Left lung (tissue), 10 donors: ENCODE measurements around the gene FSD1L. TPM values are rescaled to one million over a fixed set of nuclear protein-coding genes. Genes with fewer than 3 reads are reported as not detected.
"Not testable (repeated sequence)": the region's sequence is repeated elsewhere in the genome, so short reads cannot be mapped to it uniquely, and the experiment has no call there.

Experiments
- ATAC-seq: fragments of 200-7000 bp; cut with Tn5 transposase; one replicate; pipeline ENCODE4 v1.9.1; 2020; ENCODE audit warnings: moderate library complexity
- DNase-seq, 4 donors: peaks; one replicate each; pipeline ENCODE4 v3.0.0-alpha.2; 2013 to 2020
- H3K27ac ChIP-seq, 2 donors: fragments of 200-600 bp; sonication (generic) in 1 of 2; one replicate each; pipeline versions ENCODE4 v1.5.0 to v1.8.0; 2020 to 2021
- H3K27me3 ChIP-seq, 2 donors: fragments of 200-600 bp; sonication (generic) in 1 of 2; one replicate each; pipeline versions ENCODE4 v1.5.0 to v1.8.0; 2020 to 2021
- H3K36me3 ChIP-seq, 2 donors: fragments of 200-600 bp; sonication (generic) in 1 of 2; one replicate each; pipeline versions ENCODE4 v1.5.0 to v1.8.0; 2020 to 2021
- H3K4me1 ChIP-seq, 2 donors: fragments of 200-600 bp; one replicate each; pipeline ENCODE4 v1.8.0; 2021
- H3K4me3 ChIP-seq, 2 donors: fragments of 200-600 bp; sonication (generic) in 1 of 2; one replicate each; pipeline versions ENCODE4 v1.5.0 to v1.8.0; 2020 to 2021; ENCODE audit warnings: mild to moderate bottlenecking in 1 of 2
- H3K9me3 ChIP-seq, 2 donors: fragments of 200-600 bp; sonication (generic) in 1 of 2; one replicate each; pipeline versions ENCODE4 v1.5.0 to v1.8.0; 2020 to 2021
- intact Hi-C, 2 donors: fragments of 100-400 bp; cut with DNase I; formaldehyde crosslinking; loops; one replicate each; pipeline versions ENCODE4 v1.11.2 to v1.14.2; 2022
- polyA plus RNA-seq, 6 donors: library from polyadenylated mRNA; unstranded; fragments of 120-200 nt; gene quantifications; one replicate each; pipeline ENCODE4 v1.2.1, GENCODE V29; 2013; ENCODE audit not compliant: insufficient read length in 6 of 6
- total RNA-seq, 2 donors: library from RNA; stranded (reverse); fragmentation: NEBNext Ultra II Directional; extraction: Animal tissue kit (Norgen Biotek cat#: 25700); gene quantifications; one replicate each; pipeline ENCODE4 v1.2.1, GENCODE V29; 2021
- TF ChIP-seq, protein P1 (sequence below), 2 donors: fragments of 200-600 bp; sonication (generic) in 1 of 2; IDR thresholded peaks; one replicate each; pipeline versions ENCODE4 v1.5.0 to v1.8.0; 2021; ENCODE audit warnings: antibody characterized with exemption in 2 of 2
- donor health status: DM: no; HTN: yes; CAD: no.
- donor health status: DM: no; HTN: no; CAD: no.

Gene FSD1L
- total and polyA plus RNA-seq, 8 donors = 3.7 to 9.4 (median 7.1) TPM

DNA sequence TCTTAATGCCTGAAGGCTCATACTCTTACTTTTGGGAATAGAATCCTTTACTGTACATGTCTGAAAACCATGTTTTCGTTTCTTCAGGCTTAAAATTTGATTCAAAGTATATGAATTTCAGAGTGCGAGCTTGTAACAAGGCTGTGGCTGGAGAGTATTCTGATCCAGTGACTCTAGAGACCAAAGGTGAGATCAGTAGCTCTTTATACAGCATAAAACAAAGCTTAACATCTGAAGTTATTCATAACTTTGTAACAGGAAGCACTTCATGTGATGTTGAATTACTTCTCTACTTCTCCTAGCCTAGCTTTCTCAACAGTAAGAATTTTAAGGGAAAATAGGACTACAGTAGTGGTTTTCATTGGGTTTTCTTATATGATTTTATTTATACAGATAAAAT lies 60.7 kb downstream of the FSD1L start:
- no peak overlapping the region for H3K27ac ChIP-seq
- no peak for ATAC-seq
- intact Hi-C loops = no loop called here

DNA sequence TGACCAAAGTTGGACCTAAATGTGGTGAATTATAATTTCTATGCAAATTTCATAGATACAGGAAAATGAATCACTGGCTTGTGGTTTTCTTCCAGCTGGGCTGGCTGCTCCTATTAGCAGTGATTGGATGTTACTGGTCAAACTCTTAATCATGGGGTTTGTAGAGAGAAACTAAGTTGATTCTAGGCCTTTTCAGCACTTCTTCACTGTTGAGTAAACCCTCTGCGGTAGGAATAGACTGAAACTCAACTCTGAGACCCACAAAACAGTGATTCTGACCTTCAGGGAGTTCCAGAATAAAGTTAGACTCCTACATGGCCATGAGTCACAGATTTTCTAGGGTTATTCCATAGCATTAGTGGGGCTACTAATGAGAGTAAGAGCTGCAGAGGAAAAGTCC lies 62.2 kb downstream of the FSD1L start:
- Histone ChIP-seq H3K4me3 (no peak overlapping the region), H3K36me3 (peaks cover 0 to 8% of the 10 kb centered on the region in 2 donors), H3K27me3 (no peaks in the 10 kb centered on the region), H3K4me1 (peaks cover 0 to 22% of the 10 kb centered on the region in 2 donors), H3K27ac (no peak overlapping the region), H3K9me3 (no peaks in the 10 kb centered on the region)
- ATAC-seq (peak; percentile 63), DNase-seq (no peak)
- intact Hi-C loops = no loop called here
- TF ChIP-seq, protein P1, sequence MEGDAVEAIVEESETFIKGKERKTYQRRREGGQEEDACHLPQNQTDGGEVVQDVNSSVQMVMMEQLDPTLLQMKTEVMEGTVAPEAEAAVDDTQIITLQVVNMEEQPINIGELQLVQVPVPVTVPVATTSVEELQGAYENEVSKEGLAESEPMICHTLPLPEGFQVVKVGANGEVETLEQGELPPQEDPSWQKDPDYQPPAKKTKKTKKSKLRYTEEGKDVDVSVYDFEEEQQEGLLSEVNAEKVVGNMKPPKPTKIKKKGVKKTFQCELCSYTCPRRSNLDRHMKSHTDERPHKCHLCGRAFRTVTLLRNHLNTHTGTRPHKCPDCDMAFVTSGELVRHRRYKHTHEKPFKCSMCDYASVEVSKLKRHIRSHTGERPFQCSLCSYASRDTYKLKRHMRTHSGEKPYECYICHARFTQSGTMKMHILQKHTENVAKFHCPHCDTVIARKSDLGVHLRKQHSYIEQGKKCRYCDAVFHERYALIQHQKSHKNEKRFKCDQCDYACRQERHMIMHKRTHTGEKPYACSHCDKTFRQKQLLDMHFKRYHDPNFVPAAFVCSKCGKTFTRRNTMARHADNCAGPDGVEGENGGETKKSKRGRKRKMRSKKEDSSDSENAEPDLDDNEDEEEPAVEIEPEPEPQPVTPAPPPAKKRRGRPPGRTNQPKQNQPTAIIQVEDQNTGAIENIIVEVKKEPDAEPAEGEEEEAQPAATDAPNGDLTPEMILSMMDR (IDR thresholded peaks at IDR 0.05) = no peak

More for the DNA sequence above, 60.7 kb downstream of the FSD1L start:
- DNase-seq = no peak
- Histone ChIP-seq H3K4me3 (no peak overlapping the region), H3K9me3 (no peaks in the 10 kb centered on the region), H3K27me3 (no peaks in the 10 kb centered on the region), H3K36me3 (no peaks in the 10 kb centered on the region), H3K4me1 (peaks cover 0 to 22% of the 10 kb centered on the region in 2 donors)
- TF ChIP-seq, protein P1 (IDR thresholded peaks at IDR 0.05) = no peak

DNA sequence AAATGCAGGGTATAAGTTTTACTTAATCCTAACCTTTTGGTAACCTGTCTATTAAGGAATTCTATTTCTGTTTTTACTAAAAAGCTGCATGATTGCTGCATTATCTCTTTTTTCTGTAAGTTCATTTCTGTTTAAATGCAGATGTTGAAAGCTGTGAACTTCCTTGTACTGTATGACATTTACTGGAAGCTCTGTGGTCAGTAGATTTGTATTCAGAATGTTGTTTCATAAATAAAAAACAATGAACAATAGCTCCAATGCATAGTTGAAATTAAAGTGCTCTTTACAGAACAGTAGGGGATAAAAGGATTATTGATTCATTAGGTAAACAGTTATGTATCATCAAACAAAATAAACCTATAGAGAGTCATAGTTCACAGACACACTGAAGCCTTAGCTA lies 63.6 kb downstream of the FSD1L start:
- Histone ChIP-seq H3K27ac (peak overlapping the region in 1 of 2 donors; percentile 26), H3K9me3 (no peaks in the 10 kb centered on the region), H3K4me1 (peaks cover 0 to 22% of the 10 kb centered on the region in 2 donors), H3K27me3 (no peaks in the 10 kb centered on the region), H3K36me3 (peaks cover 0 to 20% of the 10 kb centered on the region in 2 donors), H3K4me3 (no peak overlapping the region)
- TF ChIP-seq, protein P1 (IDR thresholded peaks at IDR 0.05) = no peak
- intact Hi-C loops = no loop called here
- DNase-seq (no peak), ATAC-seq (no peak)

DNA sequence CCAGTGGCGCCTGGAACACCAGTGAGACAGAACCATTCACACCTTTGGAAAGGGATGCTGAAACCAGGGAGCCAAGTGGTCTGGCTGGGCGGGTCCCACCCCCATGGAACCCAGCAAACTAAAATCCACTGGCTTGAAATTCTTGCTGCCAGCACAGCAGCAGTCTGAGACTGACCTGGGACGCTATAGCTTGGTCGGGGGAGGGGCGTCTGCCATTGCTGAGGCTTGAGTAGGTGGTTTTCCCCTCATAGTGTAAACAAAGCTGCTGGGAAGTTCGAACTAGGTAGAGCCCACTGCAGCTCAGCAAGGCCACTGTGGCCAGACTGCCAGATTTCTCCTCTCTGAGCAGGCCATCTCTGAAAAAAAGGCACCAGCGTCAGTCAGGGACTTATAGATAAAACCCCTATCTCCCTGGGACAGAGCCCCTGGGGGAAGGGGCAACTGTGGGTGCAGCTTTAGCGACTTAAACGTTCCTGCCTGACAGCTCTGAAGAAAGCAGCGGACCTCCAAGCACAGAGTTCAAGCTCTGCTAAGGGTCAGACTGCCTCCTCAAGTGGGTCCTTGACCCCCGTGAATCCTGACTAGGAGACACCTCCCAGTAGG lies 68.1 kb downstream of the FSD1L start:
- H3K36me3 ChIP-seq = peaks cover 0 to 23% of the 10 kb centered on the region in 2 donors
- no peaks in the 10 kb centered on the region for H3K9me3 ChIP-seq
- intact Hi-C loops = no loop called here
- ATAC-seq (no peak), DNase-seq (peak in 1 of 4 donors; percentile 28)
- TF ChIP-seq, protein P1 (IDR thresholded peaks at IDR 0.05) = no peak
- no peak overlapping the region for H3K4me3 ChIP-seq
- no peak overlapping the region for H3K27ac ChIP-seq
- peaks cover 0 to 13% of the 10 kb centered on the region in 2 donors for H3K4me1 ChIP-seq
- H3K27me3 ChIP-seq = no peaks in the 10 kb centered on the region

DNA sequence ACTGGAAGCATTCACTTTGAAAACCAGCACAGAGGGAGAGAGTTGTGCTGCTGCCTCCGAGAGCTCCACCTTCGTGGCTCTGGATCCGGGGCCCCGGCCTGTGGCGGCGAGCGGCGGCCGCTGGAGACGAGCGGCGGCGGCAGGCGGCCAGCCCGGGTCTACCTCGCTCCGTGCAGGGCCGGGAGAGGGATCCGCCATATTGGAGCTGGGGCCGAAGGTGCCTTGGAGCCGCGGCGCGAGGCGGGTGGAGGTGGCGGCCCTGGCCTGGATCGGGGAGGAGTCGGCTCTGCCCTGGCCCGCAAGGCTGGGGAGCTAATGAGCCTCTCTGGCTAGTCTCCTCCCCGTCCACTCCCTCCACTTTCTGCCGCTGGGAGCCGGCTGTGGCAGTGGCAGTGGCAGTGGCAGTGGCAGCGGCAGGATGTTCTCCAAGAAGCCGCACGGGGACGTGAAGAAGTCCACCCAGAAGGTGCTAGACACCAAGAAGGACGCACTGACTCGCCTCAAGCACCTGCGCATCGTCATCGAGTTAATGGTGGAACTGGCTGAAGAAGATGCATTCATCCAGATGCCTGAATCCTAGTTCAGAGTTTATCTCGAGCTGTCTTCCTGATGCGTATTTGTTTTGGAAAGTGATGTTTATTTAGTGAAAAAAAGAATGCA lies 72.0 kb downstream of the FSD1L start:
- Histone ChIP-seq H3K4me3 (peak overlapping the region; percentile 13 to 36), H3K36me3 (peaks cover 0 to 17% of the 10 kb centered on the region in 2 donors), H3K27ac (peak overlapping the region; percentile 71 to 78)
- peak in 2 of 4 donors; percentile 38 to 84 for DNase-seq
- H3K9me3 ChIP-seq, H3K27me3 ChIP-seq, intact Hi-C loops, H3K4me1 ChIP-seq: not testable (repeated sequence)
- peak; percentile 75 for ATAC-seq

DNA sequence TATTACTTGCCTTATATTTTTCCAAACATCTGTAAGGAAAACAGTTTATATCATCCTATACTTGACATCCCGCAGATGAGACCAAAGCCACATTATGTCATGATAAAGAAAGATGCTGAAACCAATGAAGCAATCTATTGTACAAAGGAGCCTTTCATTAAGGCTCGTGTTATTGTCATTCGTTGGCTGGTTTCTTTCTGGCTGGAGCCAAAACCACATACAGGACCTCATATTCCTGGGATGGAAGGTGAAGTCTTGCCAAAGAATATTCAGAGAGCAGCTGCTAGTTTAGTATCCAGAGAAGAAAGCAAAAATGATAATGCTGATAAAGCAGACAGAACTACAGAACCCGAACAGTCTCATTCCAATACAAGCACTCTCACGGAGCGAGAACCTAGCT lies 73.2 kb downstream of the FSD1L start:
- H3K4me1 ChIP-seq, intact Hi-C loops, H3K9me3 ChIP-seq, H3K4me3 ChIP-seq, ATAC-seq, H3K27ac ChIP-seq, H3K27me3 ChIP-seq, H3K36me3 ChIP-seq, DNase-seq: not testable (repeated sequence)

DNA sequence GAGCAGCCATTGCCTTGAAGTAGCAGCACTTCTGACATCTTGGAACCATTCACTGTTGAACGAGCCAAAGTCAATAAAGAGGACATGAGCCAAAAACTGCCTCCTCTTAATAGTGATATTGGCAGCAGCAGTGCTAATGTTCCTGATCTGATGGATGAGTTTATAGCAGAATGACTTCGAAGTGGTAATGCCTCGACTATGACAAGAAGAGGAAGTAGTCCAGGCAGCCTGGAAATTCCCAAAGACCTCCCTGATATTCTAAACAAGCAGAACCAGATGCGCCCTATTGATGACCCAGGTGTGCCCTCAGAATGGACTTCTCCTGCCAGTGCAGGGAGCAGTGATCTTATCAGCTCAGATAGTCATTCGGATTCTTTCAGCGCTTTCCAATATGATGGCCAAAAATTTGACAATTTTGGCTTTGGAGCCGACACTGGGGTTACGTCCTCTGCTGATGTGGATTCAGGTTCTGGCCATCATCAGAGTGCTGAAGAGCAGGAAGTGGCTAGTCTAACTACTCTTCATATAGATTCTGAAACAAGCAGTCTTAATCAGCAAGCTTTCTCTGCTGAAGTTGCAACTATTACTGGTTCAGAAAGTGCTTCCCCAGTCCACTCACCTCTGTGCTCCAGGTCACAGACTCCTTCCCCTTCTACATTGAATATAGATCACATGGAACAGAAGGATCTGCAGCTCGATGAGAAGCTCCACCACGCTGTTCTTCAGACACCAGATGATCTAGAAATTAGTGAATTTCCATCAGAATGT lies 75.0 kb downstream of the FSD1L start:
- DNase-seq, H3K27ac ChIP-seq, ATAC-seq, H3K36me3 ChIP-seq, H3K27me3 ChIP-seq, H3K4me1 ChIP-seq, intact Hi-C loops, H3K4me3 ChIP-seq, H3K9me3 ChIP-seq: not testable (repeated sequence)
